ENCODE measurements around the gene MCTP1. TPM values are rescaled to one million over a fixed set of nuclear protein-coding genes. Genes with fewer than 3 reads are reported as not detected.
"Not testable (repeated sequence)": the region's sequence is repeated elsewhere in the genome, so short reads cannot be mapped to it uniquely, and the experiment has no call there.

The MCTP1 gene
- total and polyA plus RNA-seq, 2 experiments from 2014 or later, result 1.3 to 5.7 TPM

- DNase-seq (ENCODE audit: low spot score), result no peak
- no peak overlapping the region for H3K4me2 ChIP-seq
These were observed 135.5 kb downstream of the MCTP1 start for GRCh38 chr5:95149387-95149786.

GRCh38 chr5:95148453-95148852 is 136.4 kb downstream of the MCTP1 start:
- H2AFZ ChIP-seq, result no peak overlapping the region

More at GRCh38 chr5:95149387-95149786, 135.5 kb downstream of the MCTP1 start:
- Histone ChIP-seq H4K20me1 (ENCODE audit: insufficient read depth, poor library complexity, severe bottlenecking) (no peaks in the 10 kb centered on the region), H3K9me2 (replicated peaks; ENCODE audit: insufficient read depth) (no peaks in the 10 kb centered on the region), H3K27ac (no peak overlapping the region), H3K4me1 (ENCODE audit: insufficient read depth) (no peaks in the 10 kb centered on the region), H3K4me3 (no peak overlapping the region), H3K36me3 (replicated peaks; ENCODE audit: insufficient read depth, low read depth) (no peaks in the 10 kb centered on the region), H2AFZ (no peak overlapping the region), H3K27me3 (no peaks in the 10 kb centered on the region), H3K79me2 (no peaks in the 10 kb centered on the region), H3K9me3 (ENCODE audit: low read depth) (no peaks in the 10 kb centered on the region)
- TF ChIP-seq EZH2phosphoT487 (IDR thresholded peaks at IDR 0.05; ENCODE audit: low read depth, severe bottlenecking, unreplicated experiment), result no peak
- no peak for TF ChIP-seq CTCF (IDR thresholded peaks at IDR 0.05; ENCODE audit: poor library complexity)
- TF ChIP-seq EZH2 (IDR thresholded peaks at IDR 0.05; ENCODE audit: borderline replicate concordance), result no peak
- 84% methylated on average over 4 of the region's 4 CpGs for WGBS (ENCODE audit: low lambda C conversion rate, missing lambda C conversion rate)

GRCh38 chr5:95143858-95144257 is 141.0 kb downstream of the MCTP1 start:
- not testable (repeated sequence) for H3K9me3 ChIP-seq (ENCODE audit: low read depth); H3K79me2 ChIP-seq; H3K4me3 ChIP-seq; H3K27ac ChIP-seq; H3K27me3 ChIP-seq; H2AFZ ChIP-seq; DNase-seq (ENCODE audit: low spot score); H4K20me1 ChIP-seq (ENCODE audit: insufficient read depth, poor library complexity, severe bottlenecking); H3K36me3 ChIP-seq (replicated peaks; ENCODE audit: insufficient read depth, low read depth); H3K4me2 ChIP-seq; H3K9me2 ChIP-seq (replicated peaks; ENCODE audit: insufficient read depth); H3K4me1 ChIP-seq (ENCODE audit: insufficient read depth)
- 91% methylated on average over 2 of the region's 2 CpGs for whole genome bisulfite sequencing (ENCODE audit: low lambda C conversion rate, missing lambda C conversion rate)

More at GRCh38 chr5:95148453-95148852, 136.4 kb downstream of the MCTP1 start:
- Histone ChIP-seq H4K20me1 (ENCODE audit: insufficient read depth, poor library complexity, severe bottlenecking) (no peaks in the 10 kb centered on the region), H3K9me2 (replicated peaks; ENCODE audit: insufficient read depth) (no peaks in the 10 kb centered on the region), H3K36me3 (replicated peaks; ENCODE audit: insufficient read depth, low read depth) (no peaks in the 10 kb centered on the region), H3K4me3 (no peak overlapping the region), H3K4me1 (ENCODE audit: insufficient read depth) (no peaks in the 10 kb centered on the region), H3K79me2 (no peaks in the 10 kb centered on the region), H3K4me2 (no peak overlapping the region), H3K27me3 (no peaks in the 10 kb centered on the region), H3K9me3 (ENCODE audit: low read depth) (no peaks in the 10 kb centered on the region), H3K27ac (no peak overlapping the region)
- no peak for DNase-seq (ENCODE audit: low spot score)
- no peak for TF ChIP-seq EZH2phosphoT487 (IDR thresholded peaks at IDR 0.05; ENCODE audit: low read depth, severe bottlenecking, unreplicated experiment)
- TF ChIP-seq EZH2 (IDR thresholded peaks at IDR 0.05; ENCODE audit: borderline replicate concordance), result no peak
- no peak for TF ChIP-seq CTCF (IDR thresholded peaks at IDR 0.05; ENCODE audit: poor library complexity)

GRCh38 chr5:95142145-95142544 is 142.7 kb downstream of the MCTP1 start:
- H3K27ac ChIP-seq, result no peak overlapping the region
- no peaks in the 10 kb centered on the region for H3K36me3 ChIP-seq (replicated peaks; ENCODE audit: insufficient read depth, low read depth)
- TF ChIP-seq EZH2phosphoT487 (IDR thresholded peaks at IDR 0.05; ENCODE audit: low read depth, severe bottlenecking, unreplicated experiment), result no peak
- TF ChIP-seq CTCF (IDR thresholded peaks at IDR 0.05; ENCODE audit: poor library complexity), result no peak
- no peak for TF ChIP-seq EZH2 (IDR thresholded peaks at IDR 0.05; ENCODE audit: borderline replicate concordance)
- H3K4me3 ChIP-seq, result no peak overlapping the region
- no peak overlapping the region for H2AFZ ChIP-seq
- H3K4me2 ChIP-seq, result no peak overlapping the region
- H4K20me1 ChIP-seq (ENCODE audit: insufficient read depth, poor library complexity, severe bottlenecking), result no peaks in the 10 kb centered on the region
- H3K27me3 ChIP-seq, result no peaks in the 10 kb centered on the region
- no peaks in the 10 kb centered on the region for H3K79me2 ChIP-seq
- no peak for DNase-seq (ENCODE audit: low spot score)
- no peaks in the 10 kb centered on the region for H3K9me3 ChIP-seq (ENCODE audit: low read depth)
- H3K4me1 ChIP-seq (ENCODE audit: insufficient read depth), result no peaks in the 10 kb centered on the region
- no peaks in the 10 kb centered on the region for H3K9me2 ChIP-seq (replicated peaks; ENCODE audit: insufficient read depth)
- 68% methylated on average over 3 of the region's 3 CpGs for WGBS (ENCODE audit: low lambda C conversion rate, missing lambda C conversion rate)

Measured in hepatocyte (in vitro differentiated cells).